Measurements from ENCODE around the gene CELF2.

- TF ChIP-seq CTCF (IDR thresholded peaks at IDR 0.05; ENCODE audit: borderline replicate concordance, extremely low read depth, low read length, poor library complexity, severe bottlenecking) (no peak), EZH2 (IDR thresholded peaks at IDR 0.05; ENCODE audit: borderline replicate concordance, low read depth, low read length, severe bottlenecking) (no peak)
Measured at GRCh38 chr10:11148142-11149028, 130.7 kb downstream of the CELF2 start.

All from DND-41 (cell line).